Smooth muscle cell (in vitro differentiated cells): ENCODE measurements around the gene HUNK. TPM values are rescaled to one million over a fixed set of nuclear protein-coding genes. Genes with fewer than 3 reads are reported as not detected.

Experiments used
- DNase-seq: peaks from one replicate; lab custom pipeline; 2025; ENCODE audit not compliant: unreplicated experiment; lab: John Stamatoyannopoulos, UW
- H2AFZ ChIP-seq: fragments of 200-600 bp; sonication (generic); 2 replicates; pipeline ENCODE4 v1.6.0; 2016; ENCODE audit warnings: antibody characterized with exemption, low read depth, mild to moderate bottlenecking
- H3F3A ChIP-seq: fragments of 200-600 bp; sonication (generic); 2 replicates; pipeline ENCODE4 v1.6.0; 2017; ENCODE audit warnings: antibody characterized with exemption, low read depth
- H3K27ac ChIP-seq: fragments of 200-600 bp; sonication (generic); 2 replicates; pipeline ENCODE4 v1.5.1; 2016; ENCODE audit warnings: low read depth, mild to moderate bottlenecking
- H3K27me3 ChIP-seq: fragments of 200-600 bp; sonication (generic); 2 replicates; pipeline ENCODE4 v1.6.1; 2016; ENCODE audit warnings: low read depth, mild to moderate bottlenecking
- H3K36me3 ChIP-seq: fragments of 200-600 bp; sonication (generic); 2 replicates; pipeline ENCODE4 v1.5.1; 2016; ENCODE audit warnings: low read depth
- H3K4me1 ChIP-seq: fragments of 200-600 bp; sonication (generic); 2 replicates; pipeline ENCODE4 v1.5.1; 2016; ENCODE audit warnings: low read depth
- H3K4me2 ChIP-seq: fragments of 200-600 bp; sonication (generic); 2 replicates; pipeline ENCODE4 v1.6.0; 2016; ENCODE audit warnings: mild to moderate bottlenecking
- H3K4me3 ChIP-seq: fragments of 200-600 bp; sonication (generic); 2 replicates; pipeline ENCODE4 v1.5.1; 2016; ENCODE audit warnings: mild to moderate bottlenecking
- H3K79me2 ChIP-seq: fragments of 200-600 bp; sonication (generic); 2 replicates; pipeline ENCODE4 v1.6.0; 2016; ENCODE audit warnings: low read depth, mild to moderate bottlenecking
- H3K9ac ChIP-seq: fragments of 200-600 bp; sonication (generic); 2 replicates; pipeline ENCODE4 v1.6.0; 2016; ENCODE audit warnings: low read depth
- H3K9me3 ChIP-seq: fragments of 200-600 bp; sonication (generic); replicated peaks from 2 replicates; pipeline ENCODE4 v1.5.1; 2016; ENCODE audit warnings: low read depth
- H4K20me1 ChIP-seq: fragments of 200-600 bp; sonication (generic); 2 replicates; pipeline ENCODE4 v1.6.0; 2016; ENCODE audit warnings: low read depth
- CTCF ChIP-seq: fragments of 200-600 bp; sonication (generic); IDR thresholded peaks from 2 replicates; pipeline ENCODE4 v1.5.1; 2017; ENCODE audit warnings: borderline replicate concordance, mild to moderate bottlenecking, antibody characterized with exemption; ENCODE audit not compliant: insufficient read depth, poor library complexity, severe bottlenecking
- WGBS: methylation state at CpG from one replicate; pipeline ENCODE4 v1.1.7; 2016; ENCODE audit warnings: low lambda C conversion rate; 5-methylcytosine and 5-hydroxymethylcytosine counted together
- polyA plus RNA-seq: library from polyadenylated mRNA; unstranded; fragments of >200 nt; fragmentation: Nextera tagmentation; extraction: Ambion mirVana; gene quantifications from 2 replicates; pipeline ENCODE4 v1.2.1, GENCODE V29; 2016
- total RNA-seq: library from RNA; depleted of rRNA; stranded (reverse); fragments of >200 nt; gene quantifications from 2 replicates; pipeline ENCODE4 v1.2.3, GENCODE V29; 2014

The HUNK gene
- total and polyA plus RNA-seq, 2 experiments from 2014 or later: 5.5 to 11.6 TPM

GRCh38 chr21:31986035-31986856 lies 113.4 kb downstream of the HUNK start:
- H4K20me1 ChIP-seq: no peaks in the 10 kb centered on the region
- H3K36me3 ChIP-seq: no peaks in the 10 kb centered on the region
- H3K27ac ChIP-seq: no peak overlapping the region
- H3K9me3 ChIP-seq: no peaks in the 10 kb centered on the region
- TF ChIP-seq CTCF: no peak
- H3K79me2 ChIP-seq: no peaks in the 10 kb centered on the region
- no peak for DNase-seq
- H3K4me2 ChIP-seq: no peak overlapping the region
- no peak overlapping the region for H2AFZ ChIP-seq
- H3F3A ChIP-seq: no peaks in the 10 kb centered on the region
- H3K9ac ChIP-seq: no peak overlapping the region
- H3K4me3 ChIP-seq: no peak overlapping the region
- H3K4me1 ChIP-seq: no peaks in the 10 kb centered on the region
- WGBS: 89% methylated on average over 17 of the region's 17 CpGs
- no peaks in the 10 kb centered on the region for H3K27me3 ChIP-seq

DNA sequence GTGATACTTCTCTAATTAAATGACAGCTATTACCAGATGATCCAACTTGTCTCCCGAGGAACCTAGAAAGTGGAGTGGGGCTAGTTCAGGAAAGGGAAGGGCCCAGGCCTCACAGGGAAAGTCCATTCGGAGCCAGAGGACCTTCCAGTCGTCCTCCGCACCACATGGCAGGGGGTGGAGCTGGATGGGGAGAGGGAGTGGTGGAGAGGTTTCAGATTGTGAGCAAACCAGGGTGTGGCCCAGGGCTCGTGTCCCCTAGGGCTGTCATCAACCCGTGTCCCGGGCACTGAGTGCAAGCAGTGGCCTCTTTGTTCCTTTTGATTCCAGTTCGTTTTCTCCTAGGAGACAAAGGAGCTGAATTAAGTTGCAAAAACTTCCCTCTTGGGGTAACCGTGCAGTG lies 114.9 kb downstream of the HUNK start:
- no peak overlapping the region for H3K4me2 ChIP-seq
- no peak overlapping the region for H2AFZ ChIP-seq
- TF ChIP-seq CTCF: no peak
- no peaks in the 10 kb centered on the region for H3K79me2 ChIP-seq
- no peaks in the 10 kb centered on the region for H3K36me3 ChIP-seq
- H3K9me3 ChIP-seq: no peaks in the 10 kb centered on the region
- WGBS: 88% methylated on average over 9 of the region's 9 CpGs
- no peaks in the 10 kb centered on the region for H3F3A ChIP-seq
- no peaks in the 10 kb centered on the region for H3K4me1 ChIP-seq
- no peaks in the 10 kb centered on the region for H4K20me1 ChIP-seq
- DNase-seq: no peak
- H3K9ac ChIP-seq: no peak overlapping the region
- H3K4me3 ChIP-seq: no peak overlapping the region
- no peaks in the 10 kb centered on the region for H3K27me3 ChIP-seq
- H3K27ac ChIP-seq: no peak overlapping the region

DNA sequence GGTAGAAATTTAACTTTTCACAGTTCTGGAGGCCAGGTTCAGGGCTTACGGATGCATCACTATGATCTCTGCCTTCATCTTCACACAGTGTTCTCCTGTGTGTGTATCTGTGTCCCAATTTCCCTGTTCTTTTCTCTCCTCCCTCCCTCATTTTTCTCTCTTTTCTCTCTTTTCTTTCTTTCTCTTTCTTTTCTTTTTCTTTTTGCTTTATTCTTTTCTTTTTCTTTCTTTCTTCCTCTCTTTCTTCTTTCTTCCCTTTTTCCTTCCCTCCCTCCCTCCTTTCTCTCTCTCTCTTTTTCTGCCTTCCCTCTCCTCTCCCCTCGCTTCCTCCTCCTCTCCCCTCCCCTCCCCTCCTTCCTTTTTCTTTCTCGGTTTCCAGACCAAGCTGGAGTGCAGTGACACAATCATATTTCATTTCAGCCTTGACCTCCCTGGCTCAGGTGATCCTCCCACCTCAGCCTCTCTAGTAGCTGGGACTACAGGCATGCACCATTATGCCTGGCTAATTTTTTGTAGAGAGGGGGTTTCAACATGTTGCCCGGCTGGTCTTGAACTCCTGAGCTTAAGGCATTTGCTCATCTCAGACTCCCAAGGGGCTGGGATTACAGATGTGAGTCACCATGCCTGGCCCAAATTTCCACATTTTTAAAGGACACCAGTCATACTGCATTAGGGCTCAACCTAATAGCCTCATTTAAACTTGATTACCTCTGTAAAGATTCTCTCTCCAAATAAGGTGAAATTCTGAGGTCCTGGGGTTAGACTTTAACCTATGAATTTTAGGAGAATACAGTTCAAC lies 115.9 kb downstream of the HUNK start:
- no peak for DNase-seq
- no peak for TF ChIP-seq CTCF
- H3K4me2 ChIP-seq: no peak overlapping the region
- H3K9ac ChIP-seq: no peak overlapping the region
- no peaks in the 10 kb centered on the region for H3K4me1 ChIP-seq
- no peak overlapping the region for H2AFZ ChIP-seq
- 64% methylated on average over 4 of the region's 4 CpGs for WGBS
- H3K4me3 ChIP-seq: no peak overlapping the region
- no peaks in the 10 kb centered on the region for H3K36me3 ChIP-seq
- no peaks in the 10 kb centered on the region for H4K20me1 ChIP-seq
- H3K27ac ChIP-seq: no peak overlapping the region
- no peaks in the 10 kb centered on the region for H3K9me3 ChIP-seq
- H3F3A ChIP-seq: no peaks in the 10 kb centered on the region
- H3K27me3 ChIP-seq: no peaks in the 10 kb centered on the region
- no peaks in the 10 kb centered on the region for H3K79me2 ChIP-seq
